HG03442 (cell line): ENCODE results near the gene PLEKHA7.

ENCODE experiments used
- ATAC-seq: cut with Tn5 transposase; IDR thresholded peaks from one replicate; pipeline ENCODE4 v1.9.1; 2021; ENCODE audit warnings: mild to moderate bottlenecking, moderate library complexity; ENCODE audit not compliant: unreplicated experiment

PLEKHA7 gene

DNA sequence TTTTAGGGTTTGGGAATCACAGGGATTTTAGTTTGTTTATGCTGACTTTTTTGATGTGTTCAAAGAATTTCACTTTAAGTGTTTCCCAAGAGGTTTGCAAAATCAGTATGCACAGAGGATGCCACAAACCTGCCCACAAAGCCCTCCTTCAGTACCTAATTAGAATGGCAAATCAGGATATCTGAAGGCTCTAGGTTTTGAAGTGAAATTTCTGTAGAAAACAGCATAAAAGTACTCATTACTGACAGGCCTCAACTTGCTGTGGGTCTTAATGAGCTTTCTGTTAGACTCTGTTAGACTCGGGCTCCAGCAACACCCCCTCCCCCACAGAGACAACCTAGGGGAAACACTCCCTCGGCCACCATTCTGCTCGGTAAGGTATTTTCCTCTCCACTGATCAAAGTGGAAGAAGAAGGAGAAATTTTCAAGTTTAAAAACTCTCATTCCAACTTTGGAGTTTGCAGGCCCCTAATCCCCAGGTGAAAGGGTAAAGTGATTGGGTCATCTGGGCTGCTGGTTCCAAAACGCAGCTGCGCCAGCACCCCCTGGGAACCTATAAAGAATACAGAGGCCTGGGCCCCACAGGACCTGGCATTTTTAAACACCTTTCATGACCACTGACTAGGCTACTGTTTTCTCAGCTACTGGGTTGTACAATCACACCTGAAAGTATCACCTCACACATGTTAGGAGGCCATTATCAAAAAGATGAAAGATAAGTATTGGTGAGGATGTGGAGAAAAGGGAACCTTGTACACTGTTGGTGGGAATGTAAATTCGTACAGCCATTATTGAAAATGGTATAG is 67.5 kb downstream of the PLEKHA7 start:
- ATAC-seq: peak; percentile 69

DNA sequence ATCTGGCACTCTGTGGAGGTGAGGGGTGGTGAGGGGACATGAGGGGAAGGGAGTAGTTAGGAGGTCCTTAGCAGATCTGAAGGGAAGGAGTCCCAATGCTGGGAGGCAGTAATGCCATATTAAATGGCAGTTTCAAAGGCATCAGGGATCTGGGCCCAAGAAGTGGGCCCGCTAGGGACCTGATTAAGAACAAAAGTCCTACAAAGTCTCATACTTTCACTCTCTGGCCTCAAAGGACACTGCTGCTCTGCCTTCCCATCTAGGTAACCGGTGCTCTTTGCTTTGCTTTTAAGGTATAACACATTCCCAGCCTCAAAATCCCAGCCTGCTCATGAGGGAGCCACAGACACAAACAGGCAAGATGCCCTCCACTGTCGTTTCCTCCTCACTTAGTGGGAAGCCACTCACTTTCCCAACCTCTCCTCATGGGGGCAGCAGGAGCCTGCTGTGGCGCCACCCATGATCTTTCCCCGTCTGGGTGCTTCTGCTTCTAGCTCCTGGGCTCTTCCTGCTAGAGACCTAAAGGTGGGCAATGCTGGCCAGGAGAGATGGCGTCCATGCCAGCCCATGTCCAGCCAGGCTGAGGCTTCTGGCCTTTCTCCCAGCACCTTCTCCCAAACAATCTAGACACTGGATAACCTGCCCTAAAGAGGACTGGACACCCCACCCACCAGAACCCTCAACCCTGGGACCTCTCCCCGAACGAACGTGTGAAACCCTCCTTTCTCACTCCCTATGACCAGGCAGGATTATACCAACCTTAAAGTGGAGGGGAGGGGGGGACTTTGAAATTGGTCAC is 68.3 kb downstream of the PLEKHA7 start:
- ATAC-seq: peak; percentile 78

DNA sequence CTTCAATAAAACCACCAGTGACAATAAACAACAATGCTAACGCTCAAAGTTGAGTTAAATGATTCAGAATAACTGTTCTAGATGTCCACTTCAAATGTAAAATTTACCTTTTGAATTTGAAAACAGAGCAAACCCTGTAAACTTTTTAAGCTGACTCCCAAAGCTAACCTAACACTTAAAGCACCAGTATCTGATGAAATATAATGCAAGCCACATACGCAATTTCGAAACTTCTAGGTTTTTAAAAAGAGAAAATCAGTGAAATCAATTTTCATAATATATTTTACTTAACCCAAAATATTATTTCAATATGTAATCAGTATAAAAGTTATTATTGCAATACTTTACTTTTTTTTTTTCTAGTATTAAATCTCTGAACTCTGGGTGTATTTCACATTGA is 71.3 kb downstream of the PLEKHA7 start:
- no peak for ATAC-seq

DNA sequence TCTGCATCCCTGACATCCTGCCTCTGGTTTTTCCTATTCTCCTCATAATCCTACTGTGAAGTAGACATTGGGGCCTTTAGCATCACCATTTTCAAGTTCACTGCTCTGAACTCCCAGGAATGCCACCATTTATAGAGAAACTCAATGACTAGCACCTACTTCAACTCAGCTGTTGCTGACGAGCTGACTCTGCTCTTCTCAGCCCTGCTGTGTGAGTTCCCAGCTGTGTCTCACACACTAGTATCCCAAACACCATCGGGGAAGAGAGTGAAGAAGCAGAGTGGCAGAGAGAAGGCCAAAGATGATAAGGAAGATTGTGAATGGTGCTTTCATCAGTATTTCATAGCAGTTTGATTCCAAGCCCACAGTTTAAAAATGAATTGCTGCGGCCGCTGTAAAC is 71.9 kb downstream of the PLEKHA7 start:
- ATAC-seq: no peak

DNA sequence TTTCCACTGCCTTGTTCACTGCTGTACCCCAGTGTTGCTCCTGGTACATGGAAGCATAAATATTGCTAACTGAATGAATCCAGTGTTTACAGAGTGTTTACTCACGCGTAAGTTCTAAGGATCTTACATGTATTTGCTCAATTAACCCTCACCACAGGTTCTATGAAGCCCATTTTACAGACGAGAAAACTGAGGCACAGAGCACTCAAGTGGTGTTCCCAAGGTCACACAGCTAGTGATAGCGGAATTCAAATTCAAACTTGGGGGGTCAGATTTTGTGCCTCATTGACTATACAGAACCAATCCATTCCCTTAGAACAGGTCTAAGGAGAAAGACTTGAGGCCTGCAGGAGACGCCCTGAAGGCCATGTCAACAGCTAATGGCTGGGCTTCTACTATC is 72.3 kb downstream of the PLEKHA7 start:
- ATAC-seq: no peak

DNA sequence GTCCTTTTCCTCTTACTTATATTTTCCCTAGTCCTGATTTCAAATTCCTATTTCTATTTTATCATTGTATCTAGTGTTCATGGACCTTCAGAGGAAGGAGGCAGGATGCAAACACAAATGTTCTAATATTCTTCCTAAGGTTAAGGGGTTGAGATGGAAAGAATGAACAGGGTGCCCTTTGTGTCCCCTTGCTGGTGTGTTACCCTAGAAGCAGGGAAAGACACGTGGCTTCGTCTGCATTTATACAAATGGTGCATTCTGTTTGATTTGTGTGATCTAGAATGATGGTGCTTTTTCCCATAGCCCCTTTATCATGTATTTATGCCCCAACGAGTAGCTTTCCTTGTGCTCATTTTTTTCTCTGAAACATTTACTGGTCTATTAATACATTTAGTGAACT is 76.2 kb downstream of the PLEKHA7 start:
- ATAC-seq: no peak

DNA sequence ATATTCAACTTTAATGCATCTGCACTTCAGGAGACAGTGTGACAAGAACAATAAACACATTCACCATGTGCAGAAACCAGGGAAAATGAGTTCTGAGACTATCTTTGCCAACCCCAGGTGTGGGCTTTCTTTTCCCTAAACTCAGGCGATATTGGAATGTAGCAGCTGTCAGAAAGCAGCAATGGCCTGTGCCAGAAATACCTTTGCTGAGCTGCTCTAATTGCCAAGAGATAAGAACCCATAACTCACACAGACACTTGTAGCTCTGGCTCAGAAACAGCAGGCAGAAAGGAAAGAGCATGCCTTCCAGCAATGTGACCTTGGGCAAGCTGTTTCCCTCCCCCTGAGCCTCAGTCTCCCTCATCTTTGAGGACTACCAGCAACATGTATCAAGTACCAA is 77.6 kb downstream of the PLEKHA7 start:
- no peak for ATAC-seq

DNA sequence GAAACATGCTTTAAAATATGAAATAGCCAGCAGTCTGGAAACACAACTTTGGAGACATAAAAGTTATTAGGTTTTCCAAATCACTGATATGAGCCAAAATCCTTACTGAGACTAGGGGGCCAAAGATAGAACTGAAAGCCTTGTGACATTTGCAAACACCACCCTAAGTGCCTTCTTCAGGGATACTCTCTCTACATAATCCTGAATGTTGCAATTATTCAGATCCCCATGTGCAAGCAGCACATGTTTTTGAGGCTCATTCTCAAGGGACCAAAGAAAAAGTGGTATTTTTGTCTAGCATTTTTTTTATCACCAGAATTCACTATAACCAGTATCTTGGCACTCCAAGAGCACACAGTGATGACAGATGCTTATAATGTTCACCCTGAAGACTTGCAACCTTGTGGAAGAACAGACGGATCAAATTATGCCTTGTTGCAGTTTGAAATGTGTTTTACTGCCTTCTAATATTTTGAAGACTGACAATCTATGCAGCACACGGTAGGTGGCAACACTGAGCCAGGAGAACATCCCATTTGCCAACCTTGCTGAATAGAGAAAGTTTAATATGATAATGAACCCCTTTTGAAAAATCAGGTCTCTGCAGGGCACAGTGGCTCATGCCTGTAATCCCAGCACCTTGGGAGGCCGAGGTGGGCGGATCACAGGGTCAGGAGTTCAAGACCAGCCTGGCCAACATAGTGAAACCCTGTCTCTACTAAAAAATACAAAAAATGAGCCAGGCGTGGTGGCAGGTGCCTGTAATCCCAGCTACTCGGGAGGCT is 78.5 kb downstream of the PLEKHA7 start:
- ATAC-seq: peak; percentile 45

DNA sequence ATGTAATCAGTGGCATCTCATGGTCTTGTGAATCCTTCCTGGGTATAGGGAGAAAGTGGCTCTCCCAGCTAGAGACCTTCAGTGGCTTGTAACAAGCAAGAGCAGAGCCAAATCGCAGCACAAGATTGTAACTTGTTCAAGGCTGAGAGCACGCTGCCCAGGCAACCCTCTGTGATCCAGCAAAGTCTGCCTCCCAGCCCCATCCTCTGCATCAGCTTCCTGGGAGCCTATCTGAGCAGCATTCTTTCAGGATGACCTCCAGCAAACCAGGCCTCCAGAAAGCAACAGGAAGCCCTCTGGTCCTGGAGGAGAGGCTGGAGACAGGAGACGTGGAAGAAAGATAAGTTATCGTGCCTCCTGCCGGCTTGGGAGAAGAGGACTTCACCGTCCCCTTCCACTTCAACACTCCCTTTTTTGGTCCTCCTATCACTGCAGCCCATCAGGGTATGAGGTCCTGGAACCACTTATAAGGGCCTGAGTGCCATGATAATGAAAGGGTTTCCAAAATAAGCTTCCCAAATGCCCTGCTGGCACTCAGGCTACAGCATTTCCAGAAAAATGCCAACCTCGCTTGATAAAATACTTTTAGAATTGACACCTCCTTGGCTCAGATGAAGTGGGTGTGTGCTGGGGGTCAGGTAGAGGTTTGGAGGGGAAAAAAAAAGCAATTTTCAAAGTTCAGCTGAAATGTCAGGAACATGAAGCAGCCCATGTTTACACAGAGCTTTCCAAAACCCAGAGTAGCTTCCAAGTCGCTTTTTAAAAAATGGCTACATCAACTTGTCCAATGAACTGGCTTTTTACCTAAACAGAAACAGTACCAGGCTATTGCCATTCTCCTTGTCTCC is 80.2 kb downstream of the PLEKHA7 start:
- ATAC-seq: no peak

DNA sequence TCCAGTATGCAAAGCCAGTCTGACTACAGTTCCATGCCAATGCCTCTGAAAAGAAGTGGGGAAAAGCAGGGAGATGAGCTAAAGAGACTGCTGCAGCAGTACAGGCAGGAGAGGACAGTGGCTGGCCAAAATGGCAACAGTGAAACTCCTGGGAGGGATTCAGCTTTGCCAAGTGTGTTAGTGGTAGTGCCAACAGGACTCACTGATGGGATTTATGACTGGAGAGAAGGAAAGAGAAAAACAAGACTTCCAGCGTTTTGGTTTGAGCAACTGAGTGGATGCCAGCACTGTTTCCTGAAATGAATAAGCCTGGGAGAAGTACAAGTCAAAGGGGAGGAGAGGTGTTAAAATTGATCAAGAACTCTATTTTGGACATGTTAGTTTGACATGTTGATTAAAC is 80.9 kb downstream of the PLEKHA7 start:
- ATAC-seq: no peak

DNA sequence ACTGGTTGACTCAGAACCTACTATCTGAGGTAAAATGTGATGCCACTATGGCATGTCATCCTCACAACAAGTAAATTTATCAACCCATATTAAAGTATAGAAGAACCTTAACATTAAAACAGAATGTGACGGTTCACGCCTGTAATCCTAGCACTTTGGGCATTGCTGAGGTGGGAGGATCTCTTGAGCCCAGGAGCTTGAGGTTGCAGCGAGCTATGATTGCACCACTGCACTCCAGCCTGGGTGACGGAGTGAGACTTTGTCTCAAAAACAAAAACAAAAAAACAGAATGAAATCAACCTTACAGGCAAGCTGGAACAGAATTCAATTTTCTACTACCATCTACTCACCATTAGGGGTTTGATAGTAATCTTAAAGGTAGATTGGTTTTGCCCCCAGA is 86.2 kb downstream of the PLEKHA7 start:
- no peak for ATAC-seq

DNA sequence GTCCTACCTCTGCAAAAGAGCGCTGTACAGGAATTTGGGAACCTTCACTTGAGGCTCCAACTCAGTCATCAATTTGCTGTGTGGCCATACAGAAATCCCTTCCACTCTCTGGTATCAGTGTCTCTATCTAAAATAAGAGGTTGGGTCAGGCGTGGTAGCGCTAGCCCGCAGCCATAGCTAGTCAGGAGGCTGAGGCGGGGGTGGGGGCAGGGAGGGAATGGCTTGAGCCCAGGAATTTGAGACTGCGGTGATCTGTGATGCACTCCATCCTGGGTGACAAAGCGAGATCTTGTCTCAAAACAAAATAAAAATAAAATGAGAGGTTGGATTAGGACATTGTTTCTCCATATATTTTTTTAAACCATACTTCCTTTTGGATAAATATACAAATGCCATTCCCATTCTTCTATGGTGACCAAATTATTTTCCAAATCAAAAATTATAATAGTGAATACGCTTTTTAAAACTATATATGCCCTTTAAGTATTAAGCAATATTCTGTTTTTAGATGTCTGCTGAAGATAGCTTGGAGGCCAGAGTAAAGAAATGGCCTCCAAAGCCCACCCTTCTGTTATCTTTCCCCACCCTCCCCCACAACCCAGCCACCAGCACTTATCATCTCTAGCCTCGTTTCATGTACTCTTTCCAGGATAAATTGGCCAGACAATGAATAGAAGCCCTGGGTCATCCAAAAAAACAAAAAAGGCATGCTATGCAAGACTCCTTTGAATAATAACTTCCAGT is 87.2 kb downstream of the PLEKHA7 start:
- no peak for ATAC-seq

DNA sequence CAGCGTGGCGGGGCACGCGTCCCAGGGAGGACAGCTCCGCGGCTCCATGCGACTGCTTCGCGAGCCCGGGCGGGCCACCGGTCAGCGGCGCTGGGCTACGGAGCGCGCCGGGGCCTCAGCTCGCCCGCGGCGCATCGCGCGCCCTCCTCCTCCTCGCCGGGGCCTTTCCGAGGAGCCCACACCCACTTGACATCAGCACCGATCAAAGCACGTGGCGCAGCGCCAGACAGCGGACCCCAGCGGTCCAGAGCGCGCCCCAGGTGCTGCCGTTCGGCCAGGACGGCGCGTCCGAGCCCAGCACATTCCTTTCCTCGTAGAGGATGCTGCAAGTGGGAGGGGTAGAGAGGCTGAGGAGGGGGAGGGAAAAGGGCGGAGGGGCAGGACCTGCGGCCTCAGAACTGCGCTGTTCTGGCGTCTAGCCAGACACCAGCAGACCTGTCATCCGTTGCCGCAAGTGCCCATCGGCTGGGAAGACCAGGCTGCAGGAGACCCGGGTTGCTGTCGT is 88.6 kb downstream of the PLEKHA7 start:
- ATAC-seq: no peak

DNA sequence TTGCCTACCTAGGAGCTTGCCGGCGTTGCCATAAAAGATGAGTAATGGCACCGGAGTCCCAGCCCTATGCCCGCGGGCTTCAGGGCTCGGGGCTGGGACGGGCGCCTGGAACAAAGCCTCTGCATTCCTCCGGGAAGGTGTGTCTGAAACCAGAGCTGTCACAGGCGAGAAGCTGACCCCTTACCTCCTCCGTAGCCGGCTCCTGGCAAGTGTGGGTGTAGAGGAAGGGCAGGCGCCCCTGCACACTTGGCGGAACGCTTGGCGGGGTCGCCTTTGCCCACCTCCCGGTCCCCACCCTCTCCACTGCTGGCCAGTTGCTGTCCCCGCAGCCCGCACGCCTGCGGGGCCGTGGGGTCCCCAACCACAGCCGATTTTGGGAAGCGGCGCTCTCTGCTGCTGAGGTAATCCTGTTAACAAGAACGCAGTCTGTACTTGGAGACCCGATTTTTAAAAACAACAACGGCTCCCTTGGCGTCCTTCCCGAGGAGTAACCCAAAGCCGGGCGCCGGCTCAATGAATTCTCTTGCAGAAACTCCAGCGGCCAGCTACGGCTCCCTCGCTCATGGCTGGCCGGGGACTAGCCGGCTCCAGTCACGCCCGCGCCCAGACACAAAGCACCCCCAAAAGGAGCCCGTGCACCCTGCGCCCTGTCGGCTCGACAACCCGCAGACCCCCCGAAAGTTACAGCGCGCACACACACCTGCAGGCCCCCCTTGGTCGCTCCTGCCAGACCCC is 89.2 kb downstream of the PLEKHA7 start:
- no peak for ATAC-seq

DNA sequence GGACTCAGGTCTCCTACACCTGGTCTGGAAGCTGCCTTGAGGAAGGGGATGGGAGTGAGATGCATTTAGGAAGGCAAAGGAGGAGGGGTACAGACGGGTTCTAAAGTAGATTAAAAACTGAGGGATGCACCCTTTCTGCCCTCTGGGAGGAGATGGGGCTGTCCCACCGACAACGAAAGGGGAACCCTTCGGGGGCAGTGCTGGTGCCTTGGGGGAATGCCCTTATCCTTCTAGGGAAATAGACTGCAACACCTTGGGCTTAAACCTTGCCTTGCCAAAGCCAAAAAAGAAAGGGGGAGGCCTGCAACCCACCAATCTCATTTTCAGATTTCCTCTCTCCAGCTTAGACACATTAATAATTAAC is 89.8 kb downstream of the PLEKHA7 start:
- no peak for ATAC-seq

DNA sequence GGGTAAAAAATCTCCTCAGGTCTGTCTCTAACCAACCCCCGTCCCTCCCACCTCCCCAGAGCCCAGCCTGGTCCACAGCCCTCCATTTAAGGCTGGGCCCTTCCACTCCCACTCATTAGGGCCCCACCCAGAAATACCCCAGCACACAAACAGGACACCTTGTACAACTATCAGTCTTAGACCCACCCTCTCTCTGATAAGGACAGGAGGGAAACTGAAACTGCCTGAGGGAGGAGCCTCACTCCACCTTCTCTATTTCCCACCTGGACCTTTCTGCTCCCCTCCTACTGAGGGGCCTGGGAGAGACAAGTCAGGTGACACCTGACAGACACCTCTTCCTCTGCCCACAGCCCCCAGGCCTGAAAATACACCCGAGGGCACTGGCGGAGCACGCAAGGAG is 90.2 kb downstream of the PLEKHA7 start:
- ATAC-seq: no peak

DNA sequence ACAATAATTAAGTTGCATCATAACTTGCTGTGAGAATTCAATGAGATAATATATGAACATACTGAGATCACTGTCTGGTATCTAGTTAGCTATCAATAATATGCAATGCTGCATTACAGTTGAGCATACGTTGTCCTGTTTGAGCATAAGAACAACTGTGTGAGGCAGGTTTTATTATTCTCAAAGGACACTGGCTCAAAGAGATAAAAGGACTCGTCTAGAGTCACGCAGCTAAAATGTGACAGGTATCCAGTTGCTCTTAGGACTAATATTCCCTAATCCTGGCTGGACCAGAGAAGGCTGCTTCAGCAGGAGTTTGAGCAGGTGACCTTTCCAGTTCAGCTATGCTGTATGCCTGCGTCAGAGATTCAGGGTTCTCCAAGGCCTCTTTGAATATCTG is 92.5 kb downstream of the PLEKHA7 start:
- ATAC-seq: no peak

DNA sequence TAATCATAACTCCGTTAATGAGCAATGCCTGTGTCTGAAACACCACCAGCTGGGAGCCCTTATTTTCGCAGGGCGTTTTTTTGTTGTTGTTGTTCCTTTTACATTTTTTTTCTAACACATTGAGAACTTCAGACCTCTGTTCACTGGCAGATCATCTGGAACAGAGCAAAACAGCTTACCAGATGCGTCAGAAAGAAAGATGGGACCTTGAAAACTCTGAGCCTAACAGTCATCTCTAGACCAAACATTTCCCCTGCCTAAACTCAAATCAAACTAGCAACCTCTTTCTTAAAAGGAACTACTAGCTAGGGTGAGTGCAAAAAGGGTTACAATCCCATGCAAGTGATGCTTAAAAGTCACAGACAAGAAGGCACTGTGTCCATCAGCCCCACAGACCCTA is 93.2 kb downstream of the PLEKHA7 start:
- ATAC-seq: no peak

DNA sequence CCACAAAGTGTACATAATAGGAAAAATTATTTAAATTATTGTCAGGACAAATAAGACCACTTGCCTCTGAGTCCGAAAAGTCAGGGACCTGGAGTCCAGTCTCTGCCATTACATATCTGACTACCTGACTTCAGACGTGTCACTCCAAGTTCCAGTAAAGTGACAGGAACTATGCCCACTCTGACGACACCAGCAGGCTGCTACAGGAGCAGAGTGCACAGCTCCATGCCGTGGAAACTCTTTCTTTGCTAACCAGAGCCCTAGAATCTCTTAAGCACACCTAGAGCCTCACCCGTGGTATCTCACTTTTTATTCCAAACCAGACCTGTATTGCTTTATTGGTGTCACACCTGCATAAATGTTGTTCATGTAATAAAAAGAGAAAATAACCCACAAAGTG is 93.7 kb downstream of the PLEKHA7 start:
- ATAC-seq: no peak
